ENCODE measurements around the gene LGR6. TPM values are rescaled to one million over a fixed set of nuclear protein-coding genes. Genes with fewer than 3 reads are reported as not detected.

Gene LGR6
- total RNA-seq, 1 donor from 2014 or later, result 26.0 TPM

DNA sequence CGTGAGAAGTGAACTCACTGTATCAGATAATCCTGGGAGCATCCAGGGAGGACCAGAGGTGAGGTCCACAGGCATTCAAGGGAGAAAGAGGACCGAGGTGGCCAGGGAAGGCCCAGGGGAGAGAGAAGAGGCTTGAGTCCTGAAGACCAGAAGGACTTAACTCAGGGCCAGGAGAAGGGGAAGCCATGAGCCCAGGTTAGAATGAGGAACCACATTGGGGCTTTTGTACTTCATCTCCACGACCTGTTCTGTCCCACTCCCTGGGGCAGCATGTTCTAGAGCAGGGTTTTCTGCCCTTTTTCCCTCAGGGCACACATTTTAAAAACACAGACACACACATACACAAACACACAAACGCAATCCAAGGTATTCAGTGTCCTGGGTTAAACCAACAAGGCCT lies 8.4 kb downstream of the LGR6 start:
- H3K27me3 ChIP-seq, result no peaks in the 10 kb centered on the region
- H3K4me3 ChIP-seq, result no peak overlapping the region
- intact Hi-C loops (cut with DNase I), result loop anchor here (10.0 kb wide), 1 partner anchor 383 kb away; no protein-coding TSS in a partner anchor
- DNase-seq (ENCODE audit: low spot score in 2 of 2), result no peak
- TF ChIP-seq, protein P1, sequence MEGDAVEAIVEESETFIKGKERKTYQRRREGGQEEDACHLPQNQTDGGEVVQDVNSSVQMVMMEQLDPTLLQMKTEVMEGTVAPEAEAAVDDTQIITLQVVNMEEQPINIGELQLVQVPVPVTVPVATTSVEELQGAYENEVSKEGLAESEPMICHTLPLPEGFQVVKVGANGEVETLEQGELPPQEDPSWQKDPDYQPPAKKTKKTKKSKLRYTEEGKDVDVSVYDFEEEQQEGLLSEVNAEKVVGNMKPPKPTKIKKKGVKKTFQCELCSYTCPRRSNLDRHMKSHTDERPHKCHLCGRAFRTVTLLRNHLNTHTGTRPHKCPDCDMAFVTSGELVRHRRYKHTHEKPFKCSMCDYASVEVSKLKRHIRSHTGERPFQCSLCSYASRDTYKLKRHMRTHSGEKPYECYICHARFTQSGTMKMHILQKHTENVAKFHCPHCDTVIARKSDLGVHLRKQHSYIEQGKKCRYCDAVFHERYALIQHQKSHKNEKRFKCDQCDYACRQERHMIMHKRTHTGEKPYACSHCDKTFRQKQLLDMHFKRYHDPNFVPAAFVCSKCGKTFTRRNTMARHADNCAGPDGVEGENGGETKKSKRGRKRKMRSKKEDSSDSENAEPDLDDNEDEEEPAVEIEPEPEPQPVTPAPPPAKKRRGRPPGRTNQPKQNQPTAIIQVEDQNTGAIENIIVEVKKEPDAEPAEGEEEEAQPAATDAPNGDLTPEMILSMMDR (IDR thresholded peaks at IDR 0.05), result no peak
- H3K36me3 ChIP-seq, result peaks cover 0 to 7% of the 10 kb centered on the region in 2 donors
- no peaks in the 10 kb centered on the region for H3K9me3 ChIP-seq
- H3K27ac ChIP-seq, result peak overlapping the region; percentile 89 to 95
- peaks cover 15 to 33% of the 10 kb centered on the region in 2 donors for H3K4me1 ChIP-seq

DNA sequence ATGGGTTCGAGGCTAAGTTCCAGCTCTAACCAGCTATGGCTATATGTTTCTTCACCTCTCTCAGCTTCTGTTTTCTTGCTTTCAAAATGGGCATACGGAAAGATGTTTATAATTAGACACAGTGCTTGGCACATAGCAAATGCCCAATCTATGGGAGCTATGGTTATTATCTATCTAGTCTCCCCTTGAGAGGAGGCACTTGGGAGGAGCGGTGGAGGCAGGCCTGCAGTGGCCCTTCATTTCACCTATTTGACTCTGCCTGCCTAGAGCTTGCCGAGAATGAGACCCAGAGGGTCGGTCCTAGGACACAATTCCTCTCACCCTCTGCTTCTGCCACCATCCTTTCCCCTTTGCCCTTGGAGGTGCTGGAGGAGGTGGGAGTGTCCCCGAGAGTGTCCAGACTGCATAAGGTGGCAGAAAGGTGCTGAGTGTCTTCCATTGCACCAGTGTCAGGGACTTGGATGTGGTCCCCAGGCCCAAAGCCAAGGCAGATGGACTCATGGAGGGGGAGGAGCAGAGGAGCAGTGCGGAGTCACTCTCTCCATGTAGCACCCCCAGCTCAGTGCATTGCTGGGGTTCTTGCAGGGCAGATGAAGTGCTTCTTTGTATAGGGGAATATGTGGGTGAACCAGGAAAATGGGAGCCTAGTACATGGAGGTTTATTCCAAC lies 9.0 kb downstream of the LGR6 start:
- Histone ChIP-seq H3K4me3 (no peak overlapping the region), H3K36me3 (peaks cover 0 to 7% of the 10 kb centered on the region in 2 donors), H3K27me3 (no peaks in the 10 kb centered on the region), H3K4me1 (peaks cover 19 to 39% of the 10 kb centered on the region in 2 donors), H3K9me3 (no peaks in the 10 kb centered on the region), H3K27ac (peak overlapping the region; percentile 89 to 95)
- no peak for DNase-seq (ENCODE audit: low spot score in 2 of 2)
- TF ChIP-seq, protein P1 (IDR thresholded peaks at IDR 0.05), result no peak
- intact Hi-C loops (cut with DNase I), result loop anchor here (10.0 kb wide), 1 partner anchor 382 kb away; no protein-coding TSS in a partner anchor

DNA sequence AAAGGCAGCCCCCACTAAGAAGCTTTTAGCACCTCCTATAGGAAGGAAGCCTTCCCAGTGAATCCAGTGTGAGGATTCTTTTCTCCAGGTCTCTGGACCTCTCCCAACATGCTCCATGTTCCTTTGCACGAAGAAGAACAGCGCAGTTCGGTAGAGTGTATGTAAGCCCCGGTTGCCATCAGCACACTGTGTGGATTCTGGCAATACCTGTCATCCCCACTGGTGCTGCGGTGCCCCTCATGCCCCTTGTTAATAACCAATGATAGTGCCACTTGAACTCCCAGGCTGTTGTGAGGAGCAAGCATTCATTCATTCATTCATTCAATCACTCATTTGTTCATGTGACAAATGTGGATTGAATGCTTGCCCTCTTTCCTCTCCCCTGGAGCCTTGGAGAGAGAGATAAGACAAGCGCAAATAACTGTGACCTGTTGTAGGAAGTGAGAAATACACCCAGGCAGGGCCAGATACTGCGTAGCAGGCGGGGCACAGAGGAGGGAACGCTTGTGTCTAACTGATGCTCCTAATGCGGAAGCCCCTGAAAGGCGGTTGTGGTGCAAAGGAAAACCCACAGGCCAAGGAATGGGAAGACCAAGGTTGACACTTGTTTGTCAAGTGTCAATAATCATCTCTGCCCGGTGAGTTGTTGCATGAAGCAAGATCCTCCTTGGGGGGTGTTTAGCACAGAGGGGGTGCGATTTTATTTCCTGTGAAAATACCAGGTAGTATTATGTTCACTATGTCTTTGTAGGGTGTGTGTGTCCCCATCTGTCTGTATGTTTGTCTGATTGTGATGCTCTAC lies 9.8 kb downstream of the LGR6 start:
- peak overlapping the region; percentile 6 to 89 for H3K27ac ChIP-seq

DNA sequence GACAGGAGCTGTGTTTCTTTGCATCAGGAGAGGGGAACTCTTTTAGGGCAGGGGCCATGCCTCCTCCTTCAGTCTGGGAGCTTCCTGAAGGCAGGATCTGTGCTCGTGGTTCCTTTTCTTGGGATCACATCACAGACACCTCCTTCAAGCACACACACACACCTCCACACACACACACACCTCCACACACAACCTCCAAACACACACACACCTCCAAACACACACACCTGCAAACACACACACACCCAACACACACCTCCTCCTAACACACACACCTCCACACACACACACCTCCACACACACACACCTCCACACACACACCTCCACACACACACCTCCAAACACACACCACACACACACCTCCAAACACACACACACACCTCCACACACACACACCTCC lies 10.5 kb downstream of the LGR6 start:
- intact Hi-C loops (cut with DNase I), result loop anchor here (10.0 kb wide), 1 partner anchor 381 kb away; no protein-coding TSS in a partner anchor
- peaks cover 24 to 47% of the 10 kb centered on the region in 2 donors for H3K4me1 ChIP-seq
- DNase-seq (ENCODE audit: low spot score in 2 of 2), result no peak

More for the DNA sequence above, 9.8 kb downstream of the LGR6 start:
- H3K27me3 ChIP-seq, result no peaks in the 10 kb centered on the region
- intact Hi-C loops (cut with DNase I), result loop anchor here (10.0 kb wide), 1 partner anchor 381 kb away; no protein-coding TSS in a partner anchor
- H3K36me3 ChIP-seq, result peaks cover 0 to 7% of the 10 kb centered on the region in 2 donors
- no peak overlapping the region for H3K4me3 ChIP-seq
- no peaks in the 10 kb centered on the region for H3K9me3 ChIP-seq
- peaks cover 25 to 45% of the 10 kb centered on the region in 2 donors for H3K4me1 ChIP-seq
- TF ChIP-seq, protein P1 (IDR thresholded peaks at IDR 0.05), result no peak
- no peak for DNase-seq (ENCODE audit: low spot score in 2 of 2)

DNA sequence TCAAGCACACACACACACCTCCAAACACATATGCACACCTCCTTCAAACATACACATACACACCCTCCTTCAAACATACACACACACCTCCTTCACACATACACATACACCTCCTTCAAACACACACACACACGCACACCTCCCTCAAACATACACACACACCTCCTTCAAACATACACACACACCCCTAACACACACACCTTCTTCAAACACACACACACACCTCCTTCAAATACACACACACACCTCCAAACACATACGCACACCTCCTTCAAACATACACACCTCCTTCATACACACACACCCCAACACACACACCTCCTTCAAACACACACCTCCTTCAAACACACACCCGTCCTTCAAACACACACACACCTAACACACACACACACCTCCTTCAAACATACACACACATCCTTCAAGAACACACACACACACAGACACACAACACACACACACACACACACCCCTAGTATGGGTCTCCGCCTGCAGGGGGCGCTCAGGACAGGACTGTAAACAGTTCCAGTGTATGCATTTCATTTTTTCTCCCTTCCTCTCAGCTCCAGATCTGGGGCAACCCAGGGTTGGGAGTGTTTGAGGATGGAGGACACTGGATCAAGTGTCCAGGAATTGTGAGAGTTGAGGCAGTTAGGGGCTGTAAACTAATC lies 12.1 kb downstream of the LGR6 start:
- intact Hi-C loops (cut with DNase I), result loop anchor here (10.0 kb wide), 1 partner anchor 379 kb away; no protein-coding TSS in a partner anchor
- TF ChIP-seq, protein P1 (IDR thresholded peaks at IDR 0.05), result peak in 1 of 3 experiments; percentile 3
- Histone ChIP-seq H3K27ac (peak overlapping the region in 1 of 2 donors; percentile 45), H3K36me3 (peaks cover 0 to 7% of the 10 kb centered on the region in 2 donors), H3K27me3 (no peaks in the 10 kb centered on the region), H3K4me3 (no peak overlapping the region), H3K4me1 (peaks cover 11 to 34% of the 10 kb centered on the region in 2 donors), H3K9me3 (no peaks in the 10 kb centered on the region)
- DNase-seq (ENCODE audit: low spot score in 2 of 2), result no peak

More for the DNA sequence above, 10.5 kb downstream of the LGR6 start:
- H3K27ac ChIP-seq, result peak overlapping the region; percentile 6 to 89
- TF ChIP-seq, protein P1 (IDR thresholded peaks at IDR 0.05), result no peak
- no peaks in the 10 kb centered on the region for H3K9me3 ChIP-seq
- H3K4me3 ChIP-seq, result no peak overlapping the region
- H3K36me3 ChIP-seq, result peaks cover 0 to 7% of the 10 kb centered on the region in 2 donors
- no peaks in the 10 kb centered on the region for H3K27me3 ChIP-seq
